Nucleus accumbens (tissue), 56 donors: ENCODE measurements around the gene ZNRF3.
"Not testable (repeated sequence)": the region's sequence is repeated elsewhere in the genome, so short reads cannot be mapped to it uniquely, and the experiment has no call there.

Source experiments
- DNase-seq, 56 donors: peaks; one replicate each; lab custom pipeline; 2025; lab: John Stamatoyannopoulos, UW

The ZNRF3 gene

DNA sequence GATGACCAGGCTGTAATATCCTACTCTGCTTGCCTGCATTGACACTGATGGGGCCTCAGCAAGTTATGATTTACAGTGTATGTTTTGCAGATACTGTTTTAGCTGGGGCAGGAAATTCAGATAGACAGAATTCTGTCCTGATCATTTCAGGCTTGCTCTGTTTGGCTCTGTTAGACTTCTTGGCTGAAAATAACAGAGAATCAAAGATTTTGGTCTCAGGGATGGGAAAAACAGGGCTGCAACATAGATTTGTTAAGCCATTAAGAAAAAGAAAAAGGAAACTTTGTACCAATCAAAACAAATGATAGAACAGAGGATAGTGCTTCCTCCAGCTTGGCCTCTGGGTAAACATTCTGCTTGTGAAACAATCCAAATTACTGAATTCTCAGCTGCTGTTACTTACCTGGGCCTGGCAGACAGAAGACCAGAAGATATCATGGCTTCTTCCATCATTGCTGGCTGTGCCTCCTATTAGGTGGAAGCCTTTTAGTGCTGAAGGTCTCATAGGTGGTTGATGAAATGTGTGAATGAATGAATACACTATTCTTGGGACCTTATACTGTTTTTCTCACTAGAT, 22.0 kb downstream of the ZNRF3 start:
- DNase-seq, result no peak

DNA sequence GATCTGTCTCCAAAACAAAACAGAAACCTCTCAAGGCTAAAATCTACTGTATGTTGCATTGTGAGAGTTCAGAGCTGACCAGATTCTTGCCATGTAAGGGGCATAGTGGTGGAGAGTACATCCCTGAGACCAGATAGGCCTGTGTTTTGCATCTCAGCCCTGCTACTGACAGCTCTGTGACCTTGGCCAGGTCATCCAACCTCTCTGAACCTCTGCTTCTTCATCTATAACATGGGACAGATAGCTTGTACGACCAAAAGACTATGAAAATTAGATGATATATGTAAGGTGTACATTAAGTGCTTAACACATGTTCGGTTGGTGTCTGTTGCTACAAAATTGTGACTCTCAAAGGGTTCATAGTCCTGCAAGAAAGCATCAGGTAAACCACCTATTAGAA, 22.9 kb downstream of the ZNRF3 start:
- DNase-seq, result no peak

- no peak for DNase-seq
Observed at GRCh38 chr22:28907311-28908008, 24.1 kb downstream of the ZNRF3 start.

- DNase-seq, result not testable (repeated sequence)
Observed at GRCh38 chr22:28908810-28909209, 25.4 kb downstream of the ZNRF3 start.

- DNase-seq, result peak in 1 of 56 donors; percentile 31
Observed at GRCh38 chr22:28909375-28909774, 26.0 kb downstream of the ZNRF3 start.

- no peak for DNase-seq
Observed at GRCh38 chr22:28910569-28911303, 27.4 kb downstream of the ZNRF3 start.

DNA sequence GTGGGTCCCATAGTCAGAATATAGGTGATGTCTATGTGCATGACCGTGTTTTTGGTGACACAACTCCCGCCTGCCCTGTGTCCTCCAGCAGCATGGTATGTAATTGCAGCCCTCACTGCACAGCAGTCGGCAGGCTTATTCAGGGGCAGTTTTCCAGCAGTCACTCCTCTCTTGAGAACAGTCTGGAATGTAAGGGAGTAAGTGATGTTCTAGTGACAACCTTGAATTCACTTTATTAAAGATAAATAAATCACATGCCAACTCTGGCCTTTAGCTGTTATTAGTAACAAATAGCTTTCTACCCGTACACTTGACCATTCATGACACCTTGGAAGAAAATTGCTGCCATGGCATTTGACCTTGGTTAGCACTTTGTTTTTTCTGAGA, 27.9 kb downstream of the ZNRF3 start:
- no peak for DNase-seq

DNA sequence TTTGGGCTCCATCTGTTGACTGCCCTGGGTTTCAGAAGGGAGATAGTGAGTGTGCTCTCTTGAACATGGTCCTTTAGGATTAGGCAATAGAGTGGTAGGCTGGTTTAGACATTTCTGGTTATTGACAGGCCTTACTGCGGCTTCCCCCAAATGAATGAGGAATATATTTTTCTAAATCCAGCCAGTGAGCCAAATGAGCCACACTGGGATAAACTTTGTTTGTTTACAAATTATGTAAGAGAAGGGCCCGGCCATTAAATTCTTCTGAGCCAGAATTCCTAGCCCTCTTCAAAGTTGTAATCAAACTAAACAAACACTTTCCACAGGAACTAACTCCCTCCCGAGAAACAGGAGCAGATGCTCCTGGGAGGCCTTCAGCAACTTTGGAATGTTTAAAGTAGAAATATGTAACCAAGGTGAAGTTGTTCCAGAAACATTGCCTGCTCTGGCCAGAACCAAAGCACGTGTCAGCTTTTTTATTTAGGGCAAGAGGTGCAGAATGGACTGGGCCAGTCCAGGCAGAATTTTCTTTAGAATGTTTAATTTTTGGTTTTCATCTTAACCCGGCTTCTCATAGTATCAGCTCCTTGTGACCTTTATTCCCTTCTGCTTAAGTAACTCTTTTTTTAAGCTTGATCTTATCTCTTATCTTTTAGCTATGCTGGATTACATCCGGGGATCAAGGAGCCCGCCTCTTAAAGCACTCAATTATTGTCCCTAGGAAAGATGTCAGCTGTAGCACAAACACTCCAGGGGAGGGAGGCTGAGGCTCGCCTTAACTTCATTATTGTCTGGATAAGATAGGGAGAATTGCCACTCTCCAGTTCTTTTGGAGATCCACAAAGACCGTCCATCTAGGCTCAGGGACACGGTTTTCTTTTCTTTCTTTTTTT, 28.7 kb downstream of the ZNRF3 start:
- DNase-seq, result no peak

DNA sequence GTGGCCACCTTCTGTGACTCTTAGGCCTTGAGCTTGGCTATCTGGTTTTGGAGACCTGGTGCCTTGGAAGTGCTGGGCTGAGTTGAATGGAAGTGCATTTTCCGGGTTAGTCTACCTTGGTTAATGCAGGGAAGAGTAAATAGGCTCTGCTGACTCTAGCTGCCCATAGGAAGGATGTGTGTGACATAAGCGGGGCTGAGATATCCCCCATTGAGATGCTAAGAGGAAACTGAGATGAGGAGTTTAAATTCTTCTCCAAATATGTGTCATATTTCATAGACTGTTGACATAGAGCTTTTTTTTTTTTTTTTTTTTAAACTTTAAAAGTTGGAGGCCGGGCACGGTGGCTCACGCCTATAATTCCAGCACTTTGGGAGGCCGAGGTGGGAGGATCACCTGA, 30.8 kb downstream of the ZNRF3 start:
- no peak for DNase-seq

DNA sequence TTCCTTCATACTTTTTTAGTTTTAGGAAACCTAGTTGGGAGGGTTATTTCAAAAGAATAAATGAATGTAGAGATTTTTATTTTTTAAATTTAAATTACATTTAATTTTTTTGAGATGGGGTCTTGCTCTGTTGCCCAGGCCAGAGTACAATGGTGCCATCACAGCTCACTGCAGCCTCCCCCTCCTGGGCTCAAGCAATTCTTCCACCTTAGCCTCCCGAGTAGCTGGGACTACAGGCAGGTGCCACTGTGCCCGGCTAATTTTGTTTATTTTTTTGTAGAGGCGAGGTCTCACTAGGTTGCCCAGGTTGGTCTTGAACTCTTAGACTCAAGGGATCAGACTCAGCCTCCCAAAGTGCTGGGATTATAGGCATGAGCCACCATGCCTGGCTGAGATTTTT, 32.6 kb downstream of the ZNRF3 start:
- no peak for DNase-seq

DNA sequence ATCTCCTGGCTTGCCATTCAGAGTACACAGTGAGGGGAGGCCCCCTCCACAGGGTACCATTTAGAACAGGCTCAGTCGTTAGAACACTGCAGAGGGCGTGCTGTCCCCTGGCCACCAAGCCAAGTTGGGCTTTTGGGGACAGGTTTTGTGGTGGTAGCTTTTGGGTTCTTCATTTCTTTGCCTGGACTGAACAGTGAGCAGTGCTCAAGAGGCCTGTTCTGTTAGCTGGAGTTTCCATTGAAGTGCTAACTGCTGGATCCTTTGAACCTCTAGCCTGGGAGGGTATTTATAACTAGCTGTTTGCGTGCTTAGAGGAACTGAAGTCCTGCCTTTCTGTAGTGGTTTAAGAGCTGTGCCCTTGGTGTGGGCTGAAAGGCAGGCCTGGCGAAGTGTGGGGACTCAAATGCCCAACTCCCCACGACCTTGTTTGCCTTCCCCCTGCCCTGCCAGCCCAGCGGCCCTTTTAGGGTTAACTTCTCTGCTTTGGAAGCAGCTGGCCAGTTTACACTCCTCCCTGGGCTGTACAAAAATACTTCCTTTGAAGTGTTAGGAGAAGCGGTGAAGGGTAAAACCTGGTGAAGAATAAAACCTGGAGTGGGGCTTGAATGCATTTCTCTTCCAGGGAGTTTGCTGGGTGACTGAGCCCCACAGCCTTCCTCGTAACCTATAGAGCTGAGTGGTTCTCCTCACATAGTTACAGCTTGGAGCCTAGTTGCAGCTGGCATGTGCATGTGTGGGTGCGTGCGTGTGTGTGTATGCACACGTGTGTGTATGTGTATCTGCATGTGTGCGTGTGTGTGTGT, 34.6 kb downstream of the ZNRF3 start:
- DNase-seq, result peak in 11 of 56 donors; percentile 14 to 59 (median 31)

DNA sequence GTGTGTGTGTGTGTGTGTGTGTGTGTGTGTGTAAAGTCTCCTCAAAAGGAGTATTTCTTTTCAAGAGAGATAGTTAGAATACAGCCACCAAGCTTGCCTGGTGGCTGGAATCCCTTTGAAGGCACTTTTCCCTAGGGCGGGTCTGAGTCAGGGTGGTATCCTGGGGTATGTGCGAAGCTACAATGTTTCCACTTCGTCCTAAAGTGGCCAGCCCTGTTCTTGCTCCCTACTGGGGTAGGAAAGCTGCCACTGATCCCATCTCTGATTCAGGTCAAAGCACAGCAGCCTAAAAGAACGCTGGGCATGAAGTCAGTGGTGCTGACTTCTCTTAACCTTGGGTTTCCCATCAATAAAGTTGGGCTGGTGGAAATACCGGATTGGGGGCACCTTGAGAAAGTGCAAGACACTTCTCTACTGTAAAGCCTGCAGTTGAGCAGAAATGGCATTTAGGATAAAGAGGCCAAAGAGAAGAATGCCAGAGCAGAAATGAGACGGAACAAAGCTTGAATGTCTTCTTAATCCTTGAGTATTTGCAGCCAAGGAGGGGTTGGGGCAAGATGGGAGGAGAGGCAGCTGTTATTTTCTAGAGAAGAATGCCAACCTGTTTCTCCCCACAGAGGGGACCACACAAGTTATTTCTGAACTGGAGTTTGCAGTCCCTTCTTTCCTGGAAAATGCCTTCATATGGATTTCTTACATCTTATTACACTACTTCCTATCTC, 35.3 kb downstream of the ZNRF3 start:
- no peak for DNase-seq

DNA sequence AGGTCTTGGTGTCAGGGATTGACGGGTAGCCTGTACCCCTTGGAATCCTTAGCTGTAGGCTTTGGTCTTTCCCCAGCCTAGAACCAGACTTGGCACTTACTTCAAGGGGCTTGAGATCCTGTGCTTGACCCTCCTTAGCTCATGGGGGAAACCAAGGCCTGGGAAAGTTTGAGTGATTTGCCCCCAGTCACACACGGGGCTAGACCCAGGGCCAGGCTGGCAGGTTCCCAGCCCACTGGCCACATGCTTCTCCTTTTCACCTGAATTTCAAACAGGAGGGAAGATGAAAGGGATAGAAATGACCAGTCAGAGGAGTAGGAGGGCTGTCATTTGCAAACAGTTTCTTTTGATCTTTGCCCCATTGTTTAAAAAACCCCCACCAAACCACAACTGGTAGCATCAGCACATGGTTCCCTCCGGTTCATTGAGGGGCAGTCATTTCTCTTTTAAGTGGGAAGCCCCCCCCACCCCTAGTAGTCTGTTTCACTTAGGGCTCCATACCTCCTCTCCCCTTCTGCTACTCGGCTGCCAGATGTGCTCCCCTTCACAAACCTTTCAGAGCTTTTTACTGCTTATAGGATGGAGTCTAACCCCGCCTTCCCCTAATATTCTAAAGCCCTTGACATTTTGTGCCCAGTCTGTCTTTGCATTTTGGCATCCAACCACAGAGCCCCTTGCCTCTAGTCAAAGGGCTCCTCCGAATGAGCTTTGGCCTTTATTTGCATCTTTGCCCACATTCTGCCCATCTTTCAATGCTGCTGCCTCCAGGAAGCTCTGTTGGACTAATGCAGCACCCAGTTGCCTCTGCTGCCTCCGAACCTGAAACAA, 37.6 kb downstream of the ZNRF3 start:
- DNase-seq, result no peak

GRCh38 chr22:28921585-28921879, 38.2 kb downstream of the ZNRF3 start:
- DNase-seq, result no peak

- DNase-seq, result no peak
Observed at GRCh38 chr22:28922540-28923244, 39.3 kb downstream of the ZNRF3 start.

GRCh38 chr22:28923826-28924732, 40.7 kb downstream of the ZNRF3 start:
- DNase-seq, result peak in 25 of 56 donors; percentile 4 to 59 (median 29)

DNA sequence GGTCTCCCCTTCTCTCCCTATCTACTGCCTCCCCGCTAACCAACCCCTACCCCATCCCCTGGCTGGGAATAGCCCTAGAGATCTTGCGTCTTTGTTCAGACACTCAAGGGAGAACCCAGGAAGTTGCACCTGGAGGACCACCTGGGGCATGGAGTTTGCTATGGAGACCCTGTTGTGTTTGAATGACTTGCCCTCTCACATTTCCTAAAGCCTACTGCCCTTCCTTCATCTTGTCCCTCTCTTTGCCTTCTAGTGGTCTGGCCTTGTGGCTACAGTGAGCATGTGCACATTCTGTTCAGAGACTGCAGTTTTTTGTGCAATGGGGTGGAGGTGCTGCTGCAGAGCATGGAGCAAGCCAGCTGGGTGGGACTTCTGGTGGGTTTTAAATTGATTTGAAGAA, 42.5 kb downstream of the ZNRF3 start:
- DNase-seq, result no peak
